ENCODE measurements around the gene GLTP. TPM values are rescaled to one million over a fixed set of nuclear protein-coding genes. Genes with fewer than 3 reads are reported as not detected.

The GLTP gene
- total and polyA plus RNA-seq, 2 of the 13 experiments (the other 11 are each of a cell fraction or from before 2014, with no cell fraction given) = 10.7 to 12.9 TPM

- TF ChIP-seq CENPT (CRISPR knock-in tag; IDR thresholded peaks at IDR 0.05; ENCODE audit: low read depth) = 0 out of 2 replicates have a peak, but pooled peaks have one; percentile 12
- TF ChIP-seq PHF5A (CRISPR knock-in tag; IDR thresholded peaks at IDR 0.05; ENCODE audit: low read depth, unreplicated experiment) = peak; percentile 4
- no peak for TF ChIP-seq SMAD9 (CRISPR knock-in tag; IDR thresholded peaks at IDR 0.05)
- TF ChIP-seq ZNF44 (CRISPR knock-in tag; IDR thresholded peaks at IDR 0.05) = no peak
- no peak for TF ChIP-seq KLF15 (CRISPR knock-in tag; IDR thresholded peaks at IDR 0.05; ENCODE audit: borderline replicate concordance)
- no peak for TF ChIP-seq TIGD3 (CRISPR knock-in tag; IDR thresholded peaks at IDR 0.05; ENCODE audit: borderline replicate concordance)
- TF ChIP-seq ZBTB4 (CRISPR knock-in tag; IDR thresholded peaks at IDR 0.05; ENCODE audit: borderline replicate concordance) = no peak
- no peak for TF ChIP-seq YEATS4 (CRISPR knock-in tag; IDR thresholded peaks at IDR 0.05; ENCODE audit: borderline replicate concordance)
- no peak for TF ChIP-seq ZC3H4 (CRISPR knock-in tag; IDR thresholded peaks at IDR 0.05; ENCODE audit: borderline replicate concordance)
- no peak for TF ChIP-seq CEBPZ (IDR thresholded peaks at IDR 0.05; ENCODE audit: low read length)
- TF ChIP-seq ZNF296 (CRISPR knock-in tag; conservative IDR thresholded peaks at IDR 0.05) = 0 out of 2 replicates have a peak, but pooled peaks have one; percentile 18
- TF ChIP-seq ZNF781 (CRISPR knock-in tag; IDR thresholded peaks at IDR 0.05; ENCODE audit: borderline replicate concordance, not compliant biosample characterization) = no peak
- TF ChIP-seq PAF1 (CRISPR knock-in tag; IDR thresholded peaks at IDR 0.05) = no peak
- TF ChIP-seq GABPB1 (CRISPR knock-in tag; IDR thresholded peaks at IDR 0.05) = no peak
- TF ChIP-seq SIX4 (CRISPR knock-in tag; IDR thresholded peaks at IDR 0.05) = no peak
- TF ChIP-seq XRCC5 (optimal IDR thresholded peaks at IDR 0.05; ENCODE audit: low read length) = no peak
- TF ChIP-seq ZBTB43 (CRISPR knock-in tag; conservative IDR thresholded peaks at IDR 0.05) = peak; percentile 14; the same call in 1 of the 2 replicates
Observed at GRCh38 chr12:109900752-109901580, 20.6 kb upstream of the GLTP start (continued).
